DND-41 (cell line): Measurements from ENCODE around the gene TUBA4A.

ENCODE experiments used
- EZH2 ChIP-seq: IDR thresholded peaks from 3 replicates; pipeline ENCODE4 v1.6.1; 2012; ENCODE audit warnings: borderline replicate concordance, low read depth, mild to moderate bottlenecking, moderate library complexity, low read length, inconsistent platforms; ENCODE audit not compliant: severe bottlenecking
- TF ChIP-seq, protein P1 (sequence below): IDR thresholded peaks from 2 replicates; pipeline ENCODE4 v1.5.1; 2012; ENCODE audit warnings: borderline replicate concordance, low read length, moderate library complexity, mild to moderate bottlenecking; ENCODE audit not compliant: poor library complexity, severe bottlenecking; ENCODE audit errors: extremely low read depth

DNA sequence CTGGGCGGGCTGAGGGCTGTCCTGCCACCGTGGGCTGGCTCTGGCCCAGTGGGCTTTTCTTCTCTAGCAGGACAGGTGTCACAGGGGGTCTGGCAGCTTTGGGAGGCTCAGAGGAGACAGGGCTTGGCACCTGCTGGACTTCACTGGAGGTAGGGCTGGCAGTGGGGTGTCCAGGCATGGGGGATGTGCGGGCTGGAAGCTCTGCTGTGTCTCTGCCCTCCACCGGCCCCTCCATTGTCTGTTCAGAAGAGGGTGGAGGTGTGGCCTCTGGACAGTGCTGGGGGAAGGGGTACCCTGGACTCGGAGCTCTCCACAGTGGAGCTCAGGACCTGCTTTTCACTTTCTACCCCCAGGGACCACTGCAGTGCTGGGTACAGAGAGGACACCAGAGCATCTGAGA, 46.3 kb upstream of the TUBA4A start:
- TF ChIP-seq, protein P1, sequence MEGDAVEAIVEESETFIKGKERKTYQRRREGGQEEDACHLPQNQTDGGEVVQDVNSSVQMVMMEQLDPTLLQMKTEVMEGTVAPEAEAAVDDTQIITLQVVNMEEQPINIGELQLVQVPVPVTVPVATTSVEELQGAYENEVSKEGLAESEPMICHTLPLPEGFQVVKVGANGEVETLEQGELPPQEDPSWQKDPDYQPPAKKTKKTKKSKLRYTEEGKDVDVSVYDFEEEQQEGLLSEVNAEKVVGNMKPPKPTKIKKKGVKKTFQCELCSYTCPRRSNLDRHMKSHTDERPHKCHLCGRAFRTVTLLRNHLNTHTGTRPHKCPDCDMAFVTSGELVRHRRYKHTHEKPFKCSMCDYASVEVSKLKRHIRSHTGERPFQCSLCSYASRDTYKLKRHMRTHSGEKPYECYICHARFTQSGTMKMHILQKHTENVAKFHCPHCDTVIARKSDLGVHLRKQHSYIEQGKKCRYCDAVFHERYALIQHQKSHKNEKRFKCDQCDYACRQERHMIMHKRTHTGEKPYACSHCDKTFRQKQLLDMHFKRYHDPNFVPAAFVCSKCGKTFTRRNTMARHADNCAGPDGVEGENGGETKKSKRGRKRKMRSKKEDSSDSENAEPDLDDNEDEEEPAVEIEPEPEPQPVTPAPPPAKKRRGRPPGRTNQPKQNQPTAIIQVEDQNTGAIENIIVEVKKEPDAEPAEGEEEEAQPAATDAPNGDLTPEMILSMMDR, result no peak
- TF ChIP-seq EZH2, result no peak
